Erythroblast (primary cell): Measurements from ENCODE around the gene PMP22.

Experiments
- GATA1 ChIP-seq: IDR thresholded peaks from 2 replicates; pipeline ENCODE4 v1.6.1; 2011; ENCODE audit warnings: low read depth, mild to moderate bottlenecking, control low read depth, low read length, moderate library complexity
- POLR2A ChIP-seq: IDR thresholded peaks from 2 replicates; pipeline ENCODE4 v1.6.1; 2011; ENCODE audit warnings: mild to moderate bottlenecking, low read length

DNA sequence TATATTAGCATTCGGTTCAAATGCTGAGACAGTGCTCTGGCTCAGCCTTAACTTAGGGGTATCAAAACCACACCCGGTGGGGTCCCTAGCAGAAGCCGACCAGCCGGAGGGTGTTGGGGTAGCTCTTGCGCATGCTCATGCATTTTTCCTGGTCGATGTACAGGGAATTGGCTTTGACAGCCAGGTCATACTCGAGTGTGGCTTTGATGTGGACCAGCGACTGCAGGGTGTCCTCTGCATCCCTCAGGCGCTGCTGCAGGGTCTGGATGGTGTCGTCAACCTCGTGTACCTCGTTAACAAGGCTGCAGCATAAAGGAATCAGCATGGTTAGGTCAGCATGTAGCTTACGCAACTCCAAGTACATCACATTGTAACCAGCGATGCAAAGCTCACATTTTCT is 38.7 kb upstream of the PMP22 start:
- TF ChIP-seq POLR2A (no peak), GATA1 (no peak)
